Measurements from ENCODE around the gene ZNF687.
"Not testable (repeated sequence)": the region's sequence is repeated elsewhere in the genome, so short reads cannot be mapped to it uniquely, and the experiment has no call there.

Gene ZNF687

GRCh38 chr1:151265446-151266236 lies 16.5 kb upstream of the ZNF687 start:
- ChIA-PET POLR2A (ENCODE audit: low non-redundant PET) (no interaction called here), CTCF (interaction anchor here (0.7 kb wide), 1 partner anchor 11 kb away, joined by 3 read pairs; no protein-coding TSS in a partner anchor)
- peak overlapping the region; percentile 54 for H3K27ac ChIP-seq
- no peak for DNase-seq (ENCODE audit: low spot score)
- TF ChIP-seq, protein P1, sequence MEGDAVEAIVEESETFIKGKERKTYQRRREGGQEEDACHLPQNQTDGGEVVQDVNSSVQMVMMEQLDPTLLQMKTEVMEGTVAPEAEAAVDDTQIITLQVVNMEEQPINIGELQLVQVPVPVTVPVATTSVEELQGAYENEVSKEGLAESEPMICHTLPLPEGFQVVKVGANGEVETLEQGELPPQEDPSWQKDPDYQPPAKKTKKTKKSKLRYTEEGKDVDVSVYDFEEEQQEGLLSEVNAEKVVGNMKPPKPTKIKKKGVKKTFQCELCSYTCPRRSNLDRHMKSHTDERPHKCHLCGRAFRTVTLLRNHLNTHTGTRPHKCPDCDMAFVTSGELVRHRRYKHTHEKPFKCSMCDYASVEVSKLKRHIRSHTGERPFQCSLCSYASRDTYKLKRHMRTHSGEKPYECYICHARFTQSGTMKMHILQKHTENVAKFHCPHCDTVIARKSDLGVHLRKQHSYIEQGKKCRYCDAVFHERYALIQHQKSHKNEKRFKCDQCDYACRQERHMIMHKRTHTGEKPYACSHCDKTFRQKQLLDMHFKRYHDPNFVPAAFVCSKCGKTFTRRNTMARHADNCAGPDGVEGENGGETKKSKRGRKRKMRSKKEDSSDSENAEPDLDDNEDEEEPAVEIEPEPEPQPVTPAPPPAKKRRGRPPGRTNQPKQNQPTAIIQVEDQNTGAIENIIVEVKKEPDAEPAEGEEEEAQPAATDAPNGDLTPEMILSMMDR (conservative IDR thresholded peaks at IDR 0.05; ENCODE audit: low read depth): no peak

- ChIA-PET POLR2A (ENCODE audit: low non-redundant PET) (no interaction called here), CTCF (no interaction called here)
- TF ChIP-seq, protein P1 (conservative IDR thresholded peaks at IDR 0.05; ENCODE audit: low read depth): no peak
- H3K27ac ChIP-seq: peak overlapping the region; percentile 54
- DNase-seq (ENCODE audit: low spot score): no peak
These were observed 15.8 kb upstream of the ZNF687 start for GRCh38 chr1:151266315-151266714.

DNA sequence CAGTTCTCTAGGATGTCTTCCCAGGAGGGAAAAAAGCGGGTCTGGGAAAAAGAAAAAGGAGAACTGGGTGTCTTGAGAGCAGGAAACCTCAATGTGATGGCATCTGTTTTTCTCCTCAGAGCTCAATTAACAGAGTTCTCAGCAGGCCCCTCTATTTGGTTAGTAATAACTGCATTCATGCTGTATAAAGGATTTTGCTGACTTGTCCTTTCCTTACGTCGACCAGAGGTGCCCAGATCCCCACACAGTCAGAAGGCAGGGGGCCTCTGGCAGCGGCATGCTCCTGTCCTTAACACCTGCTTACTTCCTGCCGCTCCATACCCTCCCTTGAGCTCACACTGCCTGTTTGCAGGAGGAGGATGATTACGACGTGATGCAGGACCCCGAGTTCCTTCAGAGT lies 15.3 kb upstream of the ZNF687 start:
- H3K27ac ChIP-seq: peak overlapping the region; percentile 67
- TF ChIP-seq, protein P1 (conservative IDR thresholded peaks at IDR 0.05; ENCODE audit: low read depth): no peak
- POLR2A ChIA-PET (ENCODE audit: low non-redundant PET): no interaction called here
- no peak for DNase-seq (ENCODE audit: low spot score)
- CTCF ChIA-PET: no interaction called here

DNA sequence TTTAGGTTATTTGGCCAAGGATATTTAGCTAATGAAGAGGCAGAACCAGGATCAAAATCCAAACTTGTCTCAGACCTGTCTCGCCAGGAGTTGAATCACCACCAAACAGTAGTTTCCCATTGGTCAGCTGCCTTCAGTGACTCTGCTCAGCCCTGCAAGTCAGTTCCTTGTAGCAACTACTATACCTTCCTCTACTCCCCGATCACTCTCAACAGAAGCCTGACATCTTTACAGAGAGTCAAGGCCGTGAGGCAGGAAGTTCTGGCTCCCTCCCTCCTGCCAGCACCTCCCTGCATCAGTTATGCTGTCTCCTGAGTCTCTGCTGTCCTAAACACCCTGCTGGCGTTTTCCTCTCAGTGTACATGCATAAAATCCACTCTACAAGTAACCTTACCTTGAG lies 14.3 kb upstream of the ZNF687 start:
- peak; percentile 45 for DNase-seq (ENCODE audit: low spot score)
- H3K27ac ChIP-seq: peak overlapping the region; percentile 57
- TF ChIP-seq, protein P1 (conservative IDR thresholded peaks at IDR 0.05; ENCODE audit: low read depth): no peak
- ChIA-PET CTCF (interaction anchor here (1.1 kb wide), 1 partner anchor 83 kb away, joined by 3 read pairs; no protein-coding TSS in a partner anchor), POLR2A (ENCODE audit: low non-redundant PET) (no interaction called here)

- CTCF ChIA-PET: no interaction called here
- POLR2A ChIA-PET (ENCODE audit: low non-redundant PET): no interaction called here
- H3K27ac ChIP-seq: no peak overlapping the region
- TF ChIP-seq, protein P1 (conservative IDR thresholded peaks at IDR 0.05; ENCODE audit: low read depth): no peak
- DNase-seq (ENCODE audit: low spot score): no peak
These were observed 8.1 kb upstream of the ZNF687 start for GRCh38 chr1:151273924-151274466.

GRCh38 chr1:151275341-151275740 lies 6.8 kb upstream of the ZNF687 start:
- H3K27ac ChIP-seq; POLR2A ChIA-PET (ENCODE audit: low non-redundant PET); CTCF ChIA-PET; DNase-seq (ENCODE audit: low spot score): not testable (repeated sequence)

GRCh38 chr1:151277249-151277648 lies 4.8 kb upstream of the ZNF687 start:
- TF ChIP-seq, protein P1 (conservative IDR thresholded peaks at IDR 0.05; ENCODE audit: low read depth): no peak
- DNase-seq (ENCODE audit: low spot score): no peak
- CTCF ChIA-PET: no interaction called here

More at GRCh38 chr1:151277249-151277648, 4.8 kb upstream of the ZNF687 start:
- POLR2A ChIA-PET (ENCODE audit: low non-redundant PET): no interaction called here
- H3K27ac ChIP-seq: no peak overlapping the region

Measured in RWPE1 (cell line).